Suprapubic skin (tissue), 3 donors: ENCODE results near the gene NIPBL.

Source experiments
- EP300 ChIP-seq: sonication (generic); formaldehyde crosslinking; IDR thresholded peaks from one replicate; pipeline ENCODE4 v1.6.1; 2017; ENCODE audit warnings: antibody characterized with exemption
- TF ChIP-seq, protein P1 (sequence below), 2 donors: fragments of 200-600 bp in 1 of 2; fragments of 450-650 bp in 1 of 2; sonication (generic) in 1 of 2; IDR thresholded peaks; one replicate each; pipeline ENCODE4 v1.5.1; 2016 to 2019; ENCODE audit warnings: antibody characterized with exemption in 2 of 2, mild to moderate bottlenecking in 1 of 2, moderate library complexity in 1 of 2

DNA sequence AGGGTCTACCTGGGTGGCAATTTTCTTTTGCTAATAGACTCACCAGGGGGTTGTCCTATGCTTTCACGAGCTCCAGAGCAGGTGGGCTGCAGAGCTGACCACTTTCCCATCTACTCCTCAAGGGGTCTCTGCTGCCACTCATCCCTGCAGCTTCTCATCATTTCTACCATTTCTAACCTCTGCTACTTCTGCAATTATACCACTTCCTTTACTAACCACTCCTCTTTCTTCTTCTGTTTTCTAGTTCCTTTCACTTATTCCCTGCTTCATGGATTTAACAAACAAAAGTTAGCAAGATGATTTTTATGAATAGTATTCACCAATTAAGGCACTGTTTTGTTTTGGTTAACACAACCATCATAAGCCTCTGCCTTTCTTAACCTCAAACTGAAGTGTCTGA is 34.5 kb upstream of the NIPBL start:
- TF ChIP-seq, protein P1, sequence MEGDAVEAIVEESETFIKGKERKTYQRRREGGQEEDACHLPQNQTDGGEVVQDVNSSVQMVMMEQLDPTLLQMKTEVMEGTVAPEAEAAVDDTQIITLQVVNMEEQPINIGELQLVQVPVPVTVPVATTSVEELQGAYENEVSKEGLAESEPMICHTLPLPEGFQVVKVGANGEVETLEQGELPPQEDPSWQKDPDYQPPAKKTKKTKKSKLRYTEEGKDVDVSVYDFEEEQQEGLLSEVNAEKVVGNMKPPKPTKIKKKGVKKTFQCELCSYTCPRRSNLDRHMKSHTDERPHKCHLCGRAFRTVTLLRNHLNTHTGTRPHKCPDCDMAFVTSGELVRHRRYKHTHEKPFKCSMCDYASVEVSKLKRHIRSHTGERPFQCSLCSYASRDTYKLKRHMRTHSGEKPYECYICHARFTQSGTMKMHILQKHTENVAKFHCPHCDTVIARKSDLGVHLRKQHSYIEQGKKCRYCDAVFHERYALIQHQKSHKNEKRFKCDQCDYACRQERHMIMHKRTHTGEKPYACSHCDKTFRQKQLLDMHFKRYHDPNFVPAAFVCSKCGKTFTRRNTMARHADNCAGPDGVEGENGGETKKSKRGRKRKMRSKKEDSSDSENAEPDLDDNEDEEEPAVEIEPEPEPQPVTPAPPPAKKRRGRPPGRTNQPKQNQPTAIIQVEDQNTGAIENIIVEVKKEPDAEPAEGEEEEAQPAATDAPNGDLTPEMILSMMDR (IDR thresholded peaks at IDR 0.05) = no peak
- TF ChIP-seq EP300 = no peak
